Ramos (cell line): Measurements from ENCODE around the gene GNL2.
"Not testable (repeated sequence)": the region's sequence is repeated elsewhere in the genome, so short reads cannot be mapped to it uniquely, and the experiment has no call there.

Experiments
- in situ Hi-C: fragments of 300-500 bp; cut with MboI; formaldehyde crosslinking; loops from one replicate; pipeline ENCODE4 v1.14.3; 2022; ENCODE audit warnings: low sequenced_read_pairs; ENCODE audit not compliant: unreplicated experiment

The GNL2 gene

DNA sequence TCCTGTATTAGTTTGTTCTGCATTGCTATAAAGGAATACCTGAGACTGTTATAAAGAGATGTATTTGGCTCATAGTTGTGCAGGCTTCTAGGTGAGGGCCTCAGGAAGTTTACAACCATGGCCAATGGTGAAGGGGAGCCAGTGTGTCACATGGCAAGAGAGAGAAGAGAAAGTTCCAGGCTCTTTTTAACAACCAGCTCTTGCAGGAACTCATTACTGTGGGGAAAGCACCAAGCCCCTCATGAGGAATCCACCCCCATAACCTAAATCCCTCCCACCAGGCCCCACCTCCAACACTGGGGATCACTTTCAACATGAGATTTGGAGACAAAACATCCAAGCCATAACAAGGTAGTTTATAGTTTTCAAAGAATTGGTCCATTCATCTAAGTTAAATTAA, 76.1 kb downstream of the GNL2 start:
- in situ Hi-C loops = no loop called here

- in situ Hi-C loops = not testable (repeated sequence)
Measured at GRCh38 chr1:37518929-37519328, 76.8 kb downstream of the GNL2 start.

GRCh38 chr1:37518241-37518640, 77.5 kb downstream of the GNL2 start:
- in situ Hi-C loops = not testable (repeated sequence)

GRCh38 chr1:37517569-37517968, 78.2 kb downstream of the GNL2 start:
- in situ Hi-C loops = no loop called here
